EH (cell line): ENCODE results near the gene ZKSCAN1.

Experiments used
- DNase-seq: peaks from one replicate; pipeline ENCODE4 v3.0.0-alpha.2; 2015; ENCODE audit warnings: low read depth

The ZKSCAN1 gene

DNA sequence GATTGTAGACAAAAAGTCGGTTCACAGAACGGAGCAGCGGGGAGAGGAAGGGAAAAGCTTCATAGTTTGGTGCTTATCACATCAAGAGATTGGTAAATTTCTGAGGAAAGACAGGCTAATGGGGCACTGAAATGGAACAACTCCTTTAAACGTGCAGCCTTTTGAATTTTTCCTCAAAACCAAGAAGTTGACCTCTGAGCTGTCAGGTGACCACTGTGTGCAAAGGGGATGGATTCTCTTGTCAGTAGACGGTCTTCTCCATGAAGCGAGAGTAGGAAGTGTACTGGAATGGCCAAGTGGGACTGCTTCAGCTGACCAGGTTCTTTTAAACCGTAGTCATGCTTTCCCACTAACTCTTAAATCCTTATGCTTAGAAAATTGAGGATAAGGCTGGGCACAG lies 22.9 kb downstream of the ZKSCAN1 start:
- no peak for DNase-seq

DNA sequence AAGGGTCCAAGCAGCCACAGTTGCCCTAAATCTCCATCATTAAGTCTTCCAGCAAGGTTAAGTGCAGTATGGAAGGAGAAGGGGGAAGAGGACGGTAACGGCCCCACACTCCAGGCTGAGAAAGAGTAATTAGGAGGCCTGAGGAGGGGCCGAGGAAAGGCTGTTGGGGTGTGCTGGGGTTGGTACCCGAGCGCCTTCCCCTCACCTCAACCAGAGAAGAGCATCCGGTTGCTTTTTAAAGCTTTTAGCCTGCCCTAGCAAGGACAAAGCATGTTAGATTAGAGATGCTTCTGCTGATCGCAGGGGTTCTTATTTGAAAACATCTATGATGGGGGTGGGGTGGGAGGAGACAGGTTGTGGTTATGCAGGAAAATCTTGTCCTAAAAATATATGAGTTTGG lies 25.2 kb downstream of the ZKSCAN1 start:
- no peak for DNase-seq

DNA sequence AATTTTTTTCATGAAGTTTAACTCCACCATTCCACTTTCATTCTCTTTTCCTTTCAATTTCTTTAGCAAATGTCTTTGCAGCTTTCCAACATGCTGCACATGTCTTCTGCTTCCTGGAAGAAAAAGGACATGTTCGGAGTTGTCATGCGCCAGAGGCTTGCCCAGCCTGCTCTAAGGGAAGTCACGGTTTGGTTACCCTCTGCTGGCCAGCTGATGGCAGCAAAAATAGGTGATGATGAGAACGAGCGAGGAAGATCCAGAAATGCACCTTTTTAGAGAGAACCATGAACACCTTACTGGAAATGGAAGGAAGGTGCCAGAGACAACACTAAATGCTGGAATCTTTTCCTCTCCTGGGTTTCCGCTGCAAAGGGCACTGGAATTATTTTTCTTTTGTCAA lies 29.3 kb downstream of the ZKSCAN1 start:
- DNase-seq, result no peak

DNA sequence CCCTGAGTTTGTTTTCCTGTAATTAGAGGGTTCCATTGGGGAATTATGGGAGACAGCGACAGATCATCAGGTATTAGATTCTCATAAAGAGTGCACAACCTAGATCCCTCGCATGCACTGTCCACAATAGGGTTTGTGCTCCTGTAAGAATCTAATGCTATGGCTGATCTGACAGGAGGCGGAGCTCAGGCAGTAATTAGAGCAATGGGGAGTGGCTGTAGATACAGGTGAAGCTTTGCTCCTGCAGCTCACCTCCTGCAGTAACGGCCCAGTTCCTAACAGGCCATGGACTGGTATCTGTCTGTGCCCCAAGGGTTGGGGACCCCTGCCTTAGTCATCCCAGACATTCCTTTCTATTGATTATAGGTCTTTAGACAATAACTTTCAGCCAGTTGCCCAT lies 33.3 kb downstream of the ZKSCAN1 start:
- no peak for DNase-seq

DNA sequence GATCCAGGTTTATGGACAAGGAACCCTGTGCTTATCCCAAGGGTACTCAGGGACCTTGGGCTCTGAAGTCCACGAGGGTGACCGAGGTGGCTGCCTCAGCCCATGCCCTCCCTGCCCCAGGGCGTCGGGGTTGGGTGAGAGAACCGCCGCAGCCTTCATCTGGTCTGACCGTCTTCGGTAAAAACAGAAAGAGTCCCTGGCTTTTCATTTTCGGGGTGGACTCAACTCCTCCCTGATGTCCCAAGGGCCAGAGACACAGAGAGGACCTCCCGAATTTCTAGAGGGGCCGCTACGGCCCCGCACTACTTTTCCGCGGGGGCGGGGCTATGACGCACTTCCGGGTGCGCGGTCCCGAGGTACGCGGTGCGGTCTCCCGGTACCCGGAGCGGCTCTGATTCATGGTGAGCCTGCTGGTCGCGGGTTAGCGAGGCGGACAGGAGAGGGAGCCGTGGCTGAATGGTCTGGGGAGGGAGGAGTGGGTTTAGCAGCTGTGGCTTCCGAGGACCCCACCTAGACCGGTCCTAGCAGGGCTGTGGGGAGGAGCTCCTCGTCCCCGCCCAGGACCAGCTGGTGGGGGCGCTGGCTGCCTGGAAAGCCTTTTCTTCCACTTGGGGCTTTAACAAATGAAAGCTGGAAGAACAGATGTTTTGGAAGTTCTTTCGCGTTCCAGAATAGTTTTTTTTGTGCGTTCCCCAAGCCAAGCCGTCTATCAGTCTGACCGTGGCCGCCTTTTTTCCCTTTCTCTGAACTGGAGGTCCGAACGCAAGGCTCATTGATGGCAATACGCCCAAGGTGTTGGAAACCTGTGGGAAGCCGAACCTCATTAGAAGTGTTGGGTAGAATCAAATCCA lies 34.3 kb downstream of the ZKSCAN1 start, which contains the start of gene ZSCAN21:
Gene ZSCAN21, plus strand, starts transcription at position 334 of the 851 bp plus-strand sequence. CDS start 7,233 bp downstream, outside the sequence.
- peak; percentile 81 for DNase-seq

DNA sequence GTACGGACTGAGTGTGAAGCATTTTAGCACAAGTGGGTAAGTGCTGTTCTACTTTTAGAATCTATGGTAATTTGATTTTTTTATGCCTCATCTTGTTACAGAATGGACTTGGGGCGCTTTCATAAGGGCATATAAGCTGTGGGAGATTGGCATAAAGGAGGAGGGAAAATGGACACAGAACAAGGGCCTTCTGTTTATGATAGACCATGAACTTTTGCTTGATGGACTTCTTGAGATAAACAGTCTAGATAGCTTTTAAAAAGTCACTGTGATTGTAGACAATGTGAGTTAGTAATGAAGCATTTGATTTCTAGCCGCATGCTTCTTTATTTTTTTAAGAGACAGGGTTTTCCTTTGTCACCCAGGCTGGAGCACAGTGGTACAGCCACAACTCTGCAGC lies 36.2 kb downstream of the ZKSCAN1 start:
- no peak for DNase-seq

DNA sequence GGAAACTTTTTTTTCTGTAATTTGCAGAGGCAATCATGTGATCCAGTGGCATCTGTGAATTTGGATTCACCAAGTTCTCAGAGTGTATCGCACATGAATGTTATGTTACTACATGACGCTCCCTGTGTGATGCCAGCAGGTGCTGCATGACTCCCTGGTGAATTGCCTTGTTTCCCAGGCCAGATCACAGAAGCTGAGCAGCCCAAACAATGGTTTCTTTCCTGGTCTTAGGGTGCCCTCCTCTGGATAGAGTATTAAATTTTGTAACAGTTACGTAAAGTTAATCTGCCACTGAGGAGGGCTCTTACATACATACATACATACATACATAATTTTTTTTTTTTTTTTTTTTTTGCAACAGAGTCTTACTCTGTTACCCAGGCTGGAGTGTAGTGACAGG lies 37.8 kb downstream of the ZKSCAN1 start:
- DNase-seq, result peak; percentile 61

DNA sequence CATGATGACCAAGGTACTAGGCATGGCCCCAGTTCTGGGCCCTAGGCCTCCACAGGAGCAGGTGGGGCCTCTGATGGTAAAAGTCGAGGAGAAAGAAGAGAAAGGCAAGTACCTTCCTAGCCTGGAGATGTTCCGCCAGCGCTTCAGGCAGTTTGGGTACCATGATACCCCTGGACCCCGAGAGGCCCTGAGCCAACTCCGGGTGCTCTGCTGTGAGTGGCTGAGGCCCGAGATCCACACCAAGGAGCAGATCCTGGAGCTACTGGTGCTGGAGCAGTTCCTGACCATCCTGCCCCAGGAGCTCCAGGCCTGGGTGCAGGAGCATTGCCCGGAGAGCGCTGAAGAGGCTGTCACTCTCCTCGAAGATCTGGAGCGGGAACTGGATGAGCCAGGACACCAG lies 41.6 kb downstream of the ZKSCAN1 start:
- DNase-seq, result no peak

DNA sequence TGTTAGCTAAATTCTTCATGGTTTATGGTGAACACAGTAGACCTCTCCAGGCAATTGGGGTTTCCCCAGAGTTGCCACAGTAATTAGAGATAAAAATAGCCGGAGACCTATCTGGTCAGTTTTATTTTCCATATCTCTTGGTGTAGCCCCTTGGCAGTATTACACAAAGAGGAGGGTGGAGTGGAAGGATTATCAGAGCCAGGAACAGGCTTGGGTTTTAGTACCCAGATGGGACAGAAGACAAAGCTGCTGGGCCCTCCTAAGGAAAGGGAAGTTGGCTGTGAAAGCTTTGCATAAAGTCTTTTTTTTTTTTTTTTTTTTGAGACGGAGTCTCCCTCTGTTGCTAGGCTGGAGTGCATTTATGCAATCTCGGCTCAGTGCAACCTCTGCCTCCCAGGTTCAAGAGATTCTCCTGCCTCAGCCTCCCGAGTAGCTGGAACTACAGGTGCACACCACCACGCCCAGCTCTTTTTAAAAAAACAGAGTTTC lies 43.9 kb downstream of the ZKSCAN1 start:
- DNase-seq, result no peak

DNA sequence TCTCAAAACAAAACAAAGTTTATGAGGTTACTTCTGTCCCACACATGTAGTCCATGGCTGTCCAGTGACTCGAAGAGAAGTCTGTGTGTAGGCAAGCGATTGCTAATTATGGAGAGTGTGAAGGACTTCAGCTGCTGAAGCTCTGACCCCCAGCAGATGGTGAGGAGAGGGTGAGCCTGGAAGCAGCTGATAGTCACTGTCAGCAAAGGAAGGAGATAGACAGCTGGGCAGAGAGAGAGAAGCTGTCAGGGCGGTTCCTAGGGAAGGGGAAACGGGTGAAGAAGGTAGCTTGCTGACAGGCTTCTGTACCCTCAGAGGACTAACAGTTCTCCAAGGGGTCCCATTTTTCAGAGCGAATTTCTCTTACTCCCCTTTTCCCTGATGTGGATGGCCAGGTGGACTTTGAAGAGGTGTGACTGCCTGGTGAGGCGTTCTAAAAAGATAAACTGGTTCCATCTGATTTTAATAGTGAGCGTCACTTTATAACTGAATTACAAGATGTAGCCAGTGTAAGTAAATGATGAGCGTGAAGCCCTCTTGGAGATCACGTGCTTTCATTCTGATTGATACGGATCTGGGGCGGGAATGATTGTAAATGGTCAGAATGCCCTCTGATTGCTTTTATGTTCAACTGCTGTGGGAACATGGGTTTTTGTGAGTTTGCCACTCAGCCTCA lies 46.3 kb downstream of the ZKSCAN1 start:
- no peak for DNase-seq

DNA sequence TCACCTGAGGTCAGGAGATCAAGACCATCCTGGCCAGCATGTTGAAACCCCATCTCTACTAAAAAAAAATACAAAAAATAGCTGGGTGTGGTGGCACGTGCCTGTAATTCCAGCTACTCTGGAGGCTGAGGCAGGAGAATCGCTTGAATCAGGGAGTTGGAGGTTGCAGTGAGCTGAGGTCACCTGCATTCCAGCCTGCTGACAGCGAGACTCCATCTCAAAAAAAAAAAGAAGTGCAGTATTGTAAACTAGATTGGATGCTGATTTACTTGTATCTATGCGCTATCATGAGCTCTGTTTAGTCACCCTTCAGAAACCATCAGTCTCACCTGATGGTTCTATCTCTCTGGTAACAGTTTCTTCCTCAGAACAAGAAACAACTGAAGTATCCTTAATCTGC lies 48.0 kb downstream of the ZKSCAN1 start:
- DNase-seq, result no peak

DNA sequence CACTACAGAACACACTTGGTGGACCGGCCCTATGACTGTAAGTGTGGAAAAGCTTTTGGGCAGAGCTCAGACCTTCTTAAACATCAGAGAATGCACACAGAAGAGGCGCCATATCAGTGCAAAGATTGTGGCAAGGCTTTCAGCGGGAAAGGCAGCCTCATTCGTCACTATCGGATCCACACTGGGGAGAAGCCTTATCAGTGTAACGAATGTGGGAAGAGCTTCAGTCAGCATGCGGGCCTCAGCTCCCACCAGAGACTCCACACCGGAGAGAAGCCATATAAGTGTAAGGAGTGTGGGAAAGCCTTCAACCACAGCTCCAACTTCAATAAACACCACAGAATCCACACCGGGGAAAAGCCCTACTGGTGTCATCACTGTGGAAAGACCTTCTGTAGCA lies 48.8 kb downstream of the ZKSCAN1 start:
- no peak for DNase-seq

DNA sequence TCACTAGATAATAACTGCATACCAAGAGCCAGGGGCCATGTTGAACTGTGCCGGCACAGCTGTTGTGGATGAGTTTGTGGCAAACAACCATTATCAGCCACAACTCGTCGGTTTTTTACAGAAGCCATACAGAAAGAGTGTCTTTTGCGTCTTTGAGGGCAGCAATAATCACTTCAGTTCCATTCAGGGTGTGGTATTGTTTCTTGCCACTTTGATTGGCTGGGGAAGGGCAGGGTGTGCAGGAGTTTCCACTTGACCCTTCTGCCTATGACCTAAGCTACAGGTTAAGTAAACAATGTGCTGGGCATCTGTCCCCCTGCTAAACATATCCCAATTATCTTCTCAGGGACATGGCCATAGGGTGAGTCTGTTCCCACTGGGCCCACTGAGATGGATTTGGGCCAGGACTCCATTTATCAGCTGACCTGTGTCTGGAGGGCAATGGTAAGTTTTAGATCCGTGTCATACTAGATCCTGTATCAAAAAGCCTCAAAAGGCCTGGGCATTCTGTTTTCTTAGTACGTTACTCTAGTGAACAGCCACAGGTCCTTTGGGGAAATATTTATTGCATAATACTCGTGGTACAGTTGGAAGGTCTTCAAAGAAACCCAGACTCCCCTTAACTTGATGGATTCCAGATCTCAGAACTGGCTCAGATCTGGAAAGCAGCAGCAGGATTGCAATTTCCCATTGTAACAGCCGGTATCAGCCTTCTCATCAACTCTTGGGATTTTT lies 50.2 kb downstream of the ZKSCAN1 start:
- DNase-seq, result peak; percentile 51

DNA sequence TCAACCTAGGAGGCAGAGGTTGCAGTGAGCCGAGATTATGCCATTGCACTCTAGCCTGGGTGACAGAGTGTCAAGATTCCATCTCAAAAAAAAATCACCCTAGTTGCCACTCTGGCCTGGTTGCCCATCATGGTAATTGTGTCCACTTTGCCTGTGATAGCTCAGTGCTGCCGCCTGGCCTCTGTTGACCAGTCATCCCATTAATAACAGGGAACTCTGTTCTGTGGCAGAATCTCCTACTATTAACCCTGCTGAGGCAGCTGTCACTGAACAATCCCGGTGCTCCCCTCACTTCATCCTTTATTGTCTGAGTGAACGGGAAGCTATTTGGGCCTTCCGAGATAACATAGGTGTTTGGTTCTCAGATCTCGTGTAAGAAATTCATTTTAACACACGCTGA lies 51.6 kb downstream of the ZKSCAN1 start:
- DNase-seq, result no peak

DNA sequence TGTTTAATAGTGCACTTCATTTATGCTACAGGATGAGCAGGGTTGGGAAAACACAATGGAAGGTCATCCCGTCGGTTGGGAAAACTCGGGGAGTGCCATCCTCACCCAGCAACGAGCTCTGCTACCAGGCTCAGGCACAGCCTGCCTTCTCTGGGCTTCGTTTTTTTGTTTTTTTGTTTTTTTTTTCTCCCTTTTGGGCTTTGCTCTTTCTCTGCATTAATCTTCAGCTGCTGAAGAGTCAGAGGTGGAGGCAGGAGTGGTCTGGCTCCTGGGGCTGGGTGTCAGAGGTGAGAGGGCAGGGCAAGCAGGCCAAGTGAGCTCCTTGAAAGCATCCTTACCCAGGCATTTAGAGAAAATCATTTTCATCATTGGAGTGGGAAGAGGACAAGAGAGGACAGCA lies 54.6 kb downstream of the ZKSCAN1 start:
- no peak for DNase-seq

DNA sequence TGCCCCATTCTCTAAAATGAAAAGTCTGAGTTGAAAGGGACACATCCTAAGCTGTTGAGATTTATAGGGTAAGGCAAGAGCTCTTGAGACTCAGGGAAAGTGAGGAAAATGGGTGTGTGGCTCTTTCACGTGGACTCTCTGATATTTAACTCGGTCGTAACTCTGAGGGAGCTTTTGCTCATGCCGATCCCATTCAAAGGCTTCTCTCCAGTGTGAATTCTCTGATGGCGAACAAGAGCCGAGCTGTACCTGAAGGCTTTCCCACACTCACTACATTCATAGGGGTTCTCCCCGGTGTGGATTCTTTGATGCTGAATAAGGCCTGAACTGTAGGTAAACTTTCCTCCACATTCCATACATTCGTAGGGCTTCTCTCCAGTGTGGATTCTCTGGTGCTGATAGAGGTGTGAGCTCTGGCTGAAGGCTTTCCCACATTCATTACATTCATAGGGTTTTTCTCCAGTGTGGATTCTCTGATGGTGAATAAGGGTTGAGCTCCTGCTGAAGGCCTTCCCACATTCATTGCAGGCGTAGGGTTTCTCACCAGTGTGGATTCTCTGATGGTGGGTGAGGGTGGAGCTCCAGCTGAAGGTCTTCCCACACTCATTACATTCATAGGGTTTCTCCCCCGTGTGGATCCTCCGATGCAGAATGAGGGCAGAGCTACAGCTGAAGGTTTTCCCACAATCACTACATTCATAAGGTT lies 55.8 kb downstream of the ZKSCAN1 start:
- DNase-seq, result no peak

DNA sequence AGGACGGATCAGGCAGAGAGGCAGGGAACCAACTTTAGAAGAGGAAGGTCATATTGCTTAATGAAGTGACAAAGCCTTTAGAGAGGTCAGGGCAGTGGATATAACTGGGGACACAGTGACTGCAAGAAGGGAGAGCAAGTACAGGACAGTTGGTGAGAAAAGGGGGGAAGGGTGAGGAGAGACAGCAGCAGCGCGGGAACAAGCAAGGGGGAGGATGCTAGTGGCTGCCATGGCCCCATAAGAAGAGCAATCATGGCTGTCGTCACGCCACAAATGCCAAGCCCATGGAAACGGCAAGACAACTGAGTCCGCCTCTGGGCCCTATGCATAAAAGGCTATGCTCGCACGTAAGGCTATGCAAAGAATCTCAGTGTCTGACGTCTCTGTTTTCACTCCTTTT lies 57.1 kb downstream of the ZKSCAN1 start:
- DNase-seq, result no peak

DNA sequence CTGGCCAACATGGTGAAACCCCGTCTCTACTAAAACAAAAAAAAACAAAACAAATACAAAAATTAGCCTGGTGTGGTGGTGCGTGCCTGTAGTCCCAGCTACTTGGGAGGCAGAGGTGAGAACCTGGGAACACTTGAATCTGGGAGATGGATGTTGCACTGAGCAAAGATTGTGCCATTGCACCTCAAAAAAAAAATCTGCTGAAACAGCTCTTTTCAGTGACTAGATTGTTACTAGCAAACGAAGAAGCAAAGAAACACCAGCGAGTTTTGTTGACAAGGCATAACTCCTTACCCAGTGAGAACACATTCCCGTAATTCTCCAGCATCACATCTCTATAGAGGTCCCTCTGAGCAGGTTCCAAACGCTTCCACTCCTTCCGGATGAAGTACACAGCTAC lies 59.4 kb downstream of the ZKSCAN1 start:
- no peak for DNase-seq

DNA sequence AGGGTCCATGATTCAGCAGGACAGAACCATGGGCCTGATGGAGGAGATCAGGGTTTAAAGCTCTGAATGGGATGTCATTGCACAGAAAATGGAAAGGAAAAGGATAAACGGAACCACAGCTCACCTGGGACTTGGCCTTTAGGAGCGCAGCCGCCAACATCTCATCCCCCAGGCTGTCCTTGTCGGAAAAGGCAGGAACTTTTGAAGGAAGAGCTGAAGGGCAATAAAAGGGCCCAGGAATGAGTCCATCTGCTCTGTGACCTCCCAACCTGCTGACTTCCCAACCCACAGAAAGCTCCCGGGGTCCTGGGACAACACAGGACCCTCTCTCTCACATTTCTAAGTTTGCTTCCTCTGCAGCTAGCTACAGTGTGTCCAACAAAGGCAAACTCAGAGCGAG lies 60.0 kb downstream of the ZKSCAN1 start:
- no peak for DNase-seq

DNA sequence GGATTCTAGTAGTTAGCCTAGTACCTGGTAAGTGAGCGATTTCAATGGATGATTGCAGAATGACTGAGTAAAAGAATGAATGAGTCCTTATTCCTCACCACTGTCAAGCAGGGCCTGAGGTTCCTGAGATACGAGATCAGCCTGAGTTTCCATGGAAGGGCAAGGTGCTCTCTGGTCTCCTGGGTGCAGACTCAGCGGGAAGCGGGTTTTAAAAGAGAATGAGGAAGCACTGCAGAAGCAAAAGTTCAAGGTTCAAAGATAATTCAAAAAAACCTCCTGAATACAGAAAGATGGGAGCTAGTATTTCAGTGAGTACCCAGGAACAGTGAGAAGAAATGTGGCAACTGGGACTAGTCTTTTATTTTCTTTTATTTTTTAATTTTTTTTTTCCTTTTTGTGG lies 61.8 kb downstream of the ZKSCAN1 start:
- DNase-seq, result no peak

DNA sequence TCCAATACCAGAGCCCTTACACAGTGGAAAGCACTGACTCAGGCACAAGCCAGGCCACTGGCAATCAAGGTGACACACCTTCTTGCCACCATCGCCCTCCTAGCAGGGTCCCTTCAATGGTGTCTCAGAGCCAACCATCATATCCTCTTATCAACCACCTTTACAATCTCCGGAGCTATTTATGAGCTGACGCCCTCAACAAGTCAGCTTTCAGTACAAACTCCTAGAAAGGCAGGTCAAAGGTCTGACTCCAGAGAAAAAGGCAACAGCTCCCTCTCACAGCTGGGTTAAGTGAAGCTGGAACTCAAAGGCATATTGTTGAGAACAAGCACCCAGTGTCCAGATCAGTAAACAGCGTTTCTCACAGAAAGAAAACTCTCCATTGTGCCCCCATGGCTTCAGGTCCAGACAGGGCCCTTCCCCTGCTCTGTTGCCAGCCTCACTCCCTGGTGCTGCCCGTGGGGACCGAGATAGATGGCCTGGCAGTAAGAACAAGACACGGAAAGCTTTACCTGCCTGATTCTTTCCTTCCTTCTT lies 63.7 kb downstream of the ZKSCAN1 start:
- no peak for DNase-seq
